ENCODE results near the gene EPM2A. TPM values are rescaled to one million over a fixed set of nuclear protein-coding genes. Genes with fewer than 3 reads are reported as not detected.

Gene EPM2A
- total and polyA plus RNA-seq, 2 donors (not counting 1 experiment from before 2014, with no cell fraction given), result 4.1 to 8.3 TPM

- no peak overlapping the region for H3K4me2 ChIP-seq (ENCODE audit: extremely low read depth, insufficient read depth, low read length)
- H3K27me3 ChIP-seq (ENCODE audit: control insufficient read depth, insufficient read depth, low read length), result no peaks in the 10 kb centered on the region
- no peak for DNase-seq (ENCODE audit: low read depth in 2 of 2)
- no peak for TF ChIP-seq CTCF (conservative IDR thresholded peaks at IDR 0.05 in 1 of 2, IDR thresholded peaks at IDR 0.05 in 1 of 2; ENCODE audit: low read depth in 1 of 2, low read length in 2 of 2)
- TF ChIP-seq EZH2 (IDR thresholded peaks at IDR 0.05; ENCODE audit: low read length, missing control alignments), result no peak
- H3K9me3 ChIP-seq (ENCODE audit: control insufficient read depth, insufficient read depth, low read depth, low read length), result no peaks in the 10 kb centered on the region
- no peak overlapping the region for H2AFZ ChIP-seq (ENCODE audit: low read length)
- H3K4me1 ChIP-seq (ENCODE audit: control insufficient read depth, extremely low read depth, insufficient read depth, low read length), result no peaks in the 10 kb centered on the region
- no peaks in the 10 kb centered on the region for H3K36me3 ChIP-seq (ENCODE audit: control insufficient read depth, insufficient read depth, low read length)
- no peaks in the 10 kb centered on the region for H4K20me1 ChIP-seq (ENCODE audit: control insufficient read depth, extremely low read depth, insufficient read depth, low read length)
- H3K79me2 ChIP-seq (ENCODE audit: control insufficient read depth, insufficient read depth, low read length), result no peaks in the 10 kb centered on the region
- no peak overlapping the region for H3K9ac ChIP-seq (ENCODE audit: insufficient read depth, low read length)
- no peak overlapping the region for H3K27ac ChIP-seq (ENCODE audit: insufficient read depth, low read length)
- H3K4me3 ChIP-seq (replicated peaks in 1 of 4; ENCODE audit: control extremely low read depth in 1 of 4, insufficient read depth in 1 of 4, low read depth in 3 of 4, low read length in 4 of 4), result no peak overlapping the region
Observed at GRCh38 chr6:145729887-145730286, 5.4 kb downstream of the EPM2A start.

GRCh38 chr6:145728444-145729385 lies 6.6 kb downstream of the EPM2A start:
- no peaks in the 10 kb centered on the region for H4K20me1 ChIP-seq (ENCODE audit: control insufficient read depth, extremely low read depth, insufficient read depth, low read length)
- H3K27ac ChIP-seq (ENCODE audit: insufficient read depth, low read length), result no peak overlapping the region
- H2AFZ ChIP-seq (ENCODE audit: low read length), result no peak overlapping the region
- no peak overlapping the region for H3K4me2 ChIP-seq (ENCODE audit: extremely low read depth, insufficient read depth, low read length)
- H3K36me3 ChIP-seq (ENCODE audit: control insufficient read depth, insufficient read depth, low read length), result no peaks in the 10 kb centered on the region
- no peak overlapping the region for H3K9ac ChIP-seq (ENCODE audit: insufficient read depth, low read length)
- DNase-seq (ENCODE audit: low read depth in 2 of 2), result no peak
- no peaks in the 10 kb centered on the region for H3K9me3 ChIP-seq (ENCODE audit: control insufficient read depth, insufficient read depth, low read depth, low read length)
- H3K79me2 ChIP-seq (ENCODE audit: control insufficient read depth, insufficient read depth, low read length), result no peaks in the 10 kb centered on the region
- no peak overlapping the region for H3K4me3 ChIP-seq (replicated peaks in 1 of 4; ENCODE audit: control extremely low read depth in 1 of 4, insufficient read depth in 1 of 4, low read depth in 3 of 4, low read length in 4 of 4)
- H3K4me1 ChIP-seq (ENCODE audit: control insufficient read depth, extremely low read depth, insufficient read depth, low read length), result no peaks in the 10 kb centered on the region
- no peak for TF ChIP-seq EZH2 (IDR thresholded peaks at IDR 0.05; ENCODE audit: low read length, missing control alignments)
- no peak for TF ChIP-seq CTCF (conservative IDR thresholded peaks at IDR 0.05 in 1 of 2, IDR thresholded peaks at IDR 0.05 in 1 of 2; ENCODE audit: low read depth in 1 of 2, low read length in 2 of 2)
- no peaks in the 10 kb centered on the region for H3K27me3 ChIP-seq (ENCODE audit: control insufficient read depth, insufficient read depth, low read length)

DNA sequence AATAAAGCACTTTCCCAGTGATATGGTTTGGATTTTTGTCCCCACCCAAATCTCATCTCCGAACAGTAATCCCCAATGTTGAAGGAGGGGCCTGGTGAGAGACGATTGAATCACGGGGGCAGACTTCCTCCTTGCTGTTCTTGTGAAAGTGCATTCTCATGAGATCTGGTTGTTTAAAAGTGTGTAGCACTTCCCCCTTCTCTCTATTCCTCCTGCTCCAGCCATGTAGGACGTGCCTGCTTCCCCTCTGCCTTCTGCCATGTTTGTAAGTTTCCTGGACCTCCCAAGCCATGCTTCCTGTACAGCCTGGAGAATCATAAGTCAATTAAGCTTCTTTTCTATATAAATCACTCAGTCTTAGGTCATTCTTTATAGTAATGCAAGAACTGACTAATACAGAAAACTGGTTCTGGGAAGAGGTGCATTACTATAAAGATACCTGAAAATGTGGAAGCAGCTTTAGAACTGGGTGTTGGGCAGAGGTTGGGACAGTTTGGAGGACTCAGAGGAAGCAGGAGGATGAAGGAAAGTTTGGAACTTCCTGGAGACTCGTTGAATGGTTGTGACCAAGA lies 7.4 kb downstream of the EPM2A start:
- DNase-seq (ENCODE audit: low read depth in 2 of 2), result no peak
- Histone ChIP-seq H3K27me3 (ENCODE audit: control insufficient read depth, insufficient read depth, low read length) (no peaks in the 10 kb centered on the region), H2AFZ (ENCODE audit: low read length) (no peak overlapping the region), H4K20me1 (ENCODE audit: control insufficient read depth, extremely low read depth, insufficient read depth, low read length) (no peaks in the 10 kb centered on the region), H3K4me3 (replicated peaks in 1 of 4; ENCODE audit: control extremely low read depth in 1 of 4, insufficient read depth in 1 of 4, low read depth in 3 of 4, low read length in 4 of 4) (no peak overlapping the region), H3K4me2 (ENCODE audit: extremely low read depth, insufficient read depth, low read length) (no peak overlapping the region), H3K4me1 (ENCODE audit: control insufficient read depth, extremely low read depth, insufficient read depth, low read length) (no peaks in the 10 kb centered on the region), H3K79me2 (ENCODE audit: control insufficient read depth, insufficient read depth, low read length) (no peaks in the 10 kb centered on the region), H3K36me3 (ENCODE audit: control insufficient read depth, insufficient read depth, low read length) (no peaks in the 10 kb centered on the region), H3K9ac (ENCODE audit: insufficient read depth, low read length) (no peak overlapping the region), H3K9me3 (ENCODE audit: control insufficient read depth, insufficient read depth, low read depth, low read length) (no peaks in the 10 kb centered on the region), H3K27ac (ENCODE audit: insufficient read depth, low read length) (no peak overlapping the region)
- TF ChIP-seq CTCF (conservative IDR thresholded peaks at IDR 0.05 in 1 of 2, IDR thresholded peaks at IDR 0.05 in 1 of 2; ENCODE audit: low read depth in 1 of 2, low read length in 2 of 2), result no peak
- no peak for TF ChIP-seq EZH2 (IDR thresholded peaks at IDR 0.05; ENCODE audit: low read length, missing control alignments)
